GM18870 (cell line): Measurements from ENCODE around the gene PSMD4.

ENCODE experiments used
- ATAC-seq: cut with Tn5 transposase; IDR thresholded peaks from one replicate; pipeline ENCODE4 v1.9.1; 2021; ENCODE audit warnings: moderate library complexity; ENCODE audit not compliant: unreplicated experiment

Gene PSMD4

DNA sequence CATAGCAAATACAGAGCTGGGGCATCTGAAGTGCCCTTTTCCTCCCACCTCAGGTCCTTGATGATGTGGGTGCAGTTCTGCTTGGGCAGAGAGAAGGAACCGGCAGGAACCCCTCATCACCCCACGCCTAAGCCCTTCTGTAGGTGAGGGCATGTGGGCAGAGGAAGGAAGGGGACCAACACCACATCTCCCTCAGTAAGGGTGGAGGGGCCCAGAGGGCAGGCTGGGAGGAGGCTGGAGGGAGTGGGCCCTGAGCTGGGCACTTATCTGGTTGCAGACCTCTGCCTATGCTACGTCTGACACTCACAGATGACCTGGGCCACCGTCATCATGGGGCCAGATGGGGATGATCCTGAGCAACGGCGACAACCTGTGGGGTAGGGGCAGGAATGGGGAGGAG lies 38.6 kb downstream of the PSMD4 start:
- ATAC-seq = no peak

DNA sequence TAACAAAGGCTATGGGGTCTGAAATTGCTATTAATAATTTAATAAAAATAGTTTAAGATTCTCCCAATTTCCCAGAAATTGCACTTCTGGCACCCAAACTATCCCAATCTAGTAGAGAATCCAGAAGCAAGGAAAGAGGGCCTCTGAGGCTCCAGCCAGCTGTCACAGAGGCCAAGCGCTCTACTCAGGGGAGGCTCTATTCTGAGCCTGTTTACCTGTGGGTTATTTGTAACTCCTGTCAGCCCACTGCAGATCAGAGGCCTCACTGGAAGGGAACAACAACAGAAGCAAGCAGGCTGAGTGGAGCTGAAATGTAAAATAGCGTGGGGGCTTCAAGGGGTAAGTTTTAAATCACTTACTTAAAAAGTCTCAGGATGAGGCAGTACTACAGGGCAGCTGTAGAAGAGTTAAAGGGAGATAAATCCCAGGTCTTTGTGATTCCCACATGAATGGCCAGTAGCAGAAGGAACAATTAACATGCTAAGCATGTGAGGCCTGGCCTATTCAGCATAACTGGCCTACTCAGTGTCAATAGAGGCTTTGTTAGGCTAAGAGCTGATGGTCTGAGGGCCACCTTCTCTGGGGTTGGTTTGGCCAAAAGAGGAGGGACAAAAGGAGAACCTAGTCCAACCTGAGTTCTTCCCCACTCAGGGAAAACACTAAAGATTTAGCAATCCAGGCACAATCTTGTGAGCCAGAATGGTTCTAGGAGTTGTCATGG lies 40.4 kb downstream of the PSMD4 start:
- no peak for ATAC-seq

DNA sequence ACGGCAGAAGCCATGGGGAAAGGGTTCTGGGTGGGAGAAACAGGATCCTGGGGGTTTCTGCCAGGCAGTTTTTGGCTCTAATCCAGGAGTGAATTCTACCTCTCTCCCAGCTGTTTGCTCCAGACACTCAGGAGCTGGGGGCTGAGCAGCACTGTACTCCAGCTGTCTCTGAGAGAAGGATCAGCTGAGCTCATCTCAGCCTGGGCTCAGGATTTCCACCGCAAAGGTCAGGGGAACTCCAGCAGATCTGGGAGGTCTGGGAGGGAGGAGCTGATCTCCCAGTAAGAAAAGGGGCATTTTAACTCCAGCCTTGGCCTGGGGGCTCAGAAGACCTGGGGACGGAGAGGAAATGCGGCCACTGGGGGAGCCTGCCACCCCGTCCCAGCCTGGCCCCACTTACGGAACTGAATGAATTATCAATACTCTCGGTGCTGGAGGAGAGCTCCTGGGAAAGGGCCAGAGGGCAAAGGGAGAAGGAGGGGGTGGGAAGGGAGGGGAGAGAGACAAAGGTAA lies 55.3 kb downstream of the PSMD4 start:
- ATAC-seq = no peak

DNA sequence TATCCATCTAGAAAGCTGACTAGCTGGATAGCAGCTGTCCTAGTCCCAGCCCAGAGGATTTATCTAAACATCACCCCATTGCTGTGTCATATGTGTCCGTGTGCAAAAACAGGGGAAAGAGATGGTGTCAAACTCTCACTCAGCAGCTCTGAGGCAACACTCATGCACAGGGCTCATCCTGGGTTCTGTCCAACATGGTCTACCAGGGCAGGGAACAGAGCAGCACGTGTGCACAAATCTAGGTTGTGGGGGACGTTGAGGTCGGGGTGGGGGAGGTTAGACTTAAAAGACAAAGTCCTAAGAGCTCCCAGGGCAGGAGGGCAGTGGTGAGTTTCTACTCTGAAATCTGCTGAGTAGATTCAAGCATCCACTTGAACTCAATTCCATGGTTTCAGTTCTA lies 56.5 kb downstream of the PSMD4 start:
- ATAC-seq = no peak

DNA sequence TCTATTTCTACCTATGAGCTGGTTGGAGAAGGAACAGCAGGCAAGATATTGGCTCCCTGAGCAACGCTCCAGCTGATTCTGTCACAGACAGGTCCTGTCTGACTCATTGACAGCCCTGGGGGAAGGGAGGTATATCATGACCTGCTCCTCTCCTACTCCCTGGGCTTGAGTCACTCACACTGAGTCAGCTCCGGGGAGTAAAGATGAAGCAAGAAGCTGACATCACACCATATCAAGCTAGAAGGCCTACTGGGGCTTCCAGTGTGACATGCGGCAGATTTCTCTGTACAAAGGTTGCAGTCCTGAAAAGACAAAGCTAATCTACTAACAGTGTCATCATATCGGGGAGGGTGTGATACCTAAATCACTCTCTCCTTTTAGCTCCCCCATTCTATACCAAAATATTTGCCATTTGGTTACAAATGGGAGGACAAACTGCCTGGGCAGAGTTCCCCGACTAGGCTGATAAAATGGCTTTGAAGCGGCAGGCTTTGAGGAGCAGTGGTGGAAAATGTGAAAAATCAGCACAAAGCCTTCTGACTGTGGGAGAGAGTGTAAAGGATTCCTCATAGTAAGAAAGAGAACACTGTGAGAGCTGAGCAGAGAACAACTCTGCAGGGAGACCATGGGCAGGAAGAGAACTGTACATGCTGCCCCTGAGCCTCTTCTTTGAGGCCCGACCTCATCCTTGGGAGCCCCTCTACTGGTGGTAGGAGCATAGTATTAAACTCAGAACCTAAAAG lies 57.2 kb downstream of the PSMD4 start:
- ATAC-seq = no peak

DNA sequence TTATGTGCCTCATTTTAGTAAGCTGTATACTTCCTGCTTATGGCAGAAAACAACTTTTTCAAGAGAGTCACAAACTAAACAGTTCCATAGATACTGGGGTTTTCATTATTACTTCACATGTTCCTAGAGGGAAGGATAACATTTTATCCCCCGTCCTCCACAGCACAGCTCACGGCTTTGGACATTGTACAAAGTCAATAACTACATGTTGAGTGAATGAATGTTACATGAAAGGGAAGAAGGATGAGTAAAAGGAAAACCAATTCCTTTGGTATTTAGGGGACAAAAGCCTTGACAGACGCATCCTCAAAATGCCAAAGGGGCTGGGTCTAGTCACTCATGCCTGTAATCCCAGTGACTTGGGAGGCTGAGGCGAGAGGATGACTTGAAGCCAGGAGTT lies 57.9 kb downstream of the PSMD4 start:
- ATAC-seq = no peak

DNA sequence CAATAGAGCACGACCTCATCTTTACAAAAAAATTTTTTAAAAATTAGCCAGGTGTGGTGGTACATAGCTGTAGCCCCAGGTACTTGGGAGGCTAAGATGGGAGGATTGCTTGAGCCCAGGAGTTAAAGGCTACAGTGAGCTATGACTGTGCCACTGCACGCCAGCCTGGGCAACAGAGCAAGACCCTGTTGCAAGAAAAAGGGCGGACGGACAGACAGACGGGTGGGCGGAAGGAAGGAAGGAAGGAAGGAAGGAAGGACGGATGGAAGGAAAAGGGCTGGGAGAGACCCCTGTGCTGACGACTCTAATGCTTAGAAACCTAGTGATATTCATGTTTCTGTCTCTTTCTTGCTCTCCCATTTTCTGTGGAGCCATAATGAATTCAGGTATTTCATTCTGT lies 58.3 kb downstream of the PSMD4 start:
- no peak for ATAC-seq

DNA sequence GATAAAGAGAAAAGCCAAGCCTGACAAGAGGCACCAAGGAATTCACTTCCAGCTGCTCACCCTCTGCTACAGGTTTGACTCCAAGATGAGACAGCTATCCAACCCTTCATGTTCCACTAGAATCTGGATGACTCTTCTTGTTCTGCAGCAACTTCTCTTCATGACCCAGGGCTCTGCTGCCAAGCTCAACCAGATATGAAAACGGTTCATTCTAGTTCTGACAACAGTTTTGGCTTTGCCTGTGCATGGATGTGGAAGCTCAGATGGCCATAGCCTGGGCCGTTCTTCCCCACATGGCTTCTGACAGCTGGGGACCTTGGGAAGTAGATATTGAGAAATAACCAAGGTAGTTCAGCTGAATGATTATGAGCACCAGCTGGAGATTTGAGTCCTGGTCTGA lies 59.0 kb downstream of the PSMD4 start:
- no peak for ATAC-seq

DNA sequence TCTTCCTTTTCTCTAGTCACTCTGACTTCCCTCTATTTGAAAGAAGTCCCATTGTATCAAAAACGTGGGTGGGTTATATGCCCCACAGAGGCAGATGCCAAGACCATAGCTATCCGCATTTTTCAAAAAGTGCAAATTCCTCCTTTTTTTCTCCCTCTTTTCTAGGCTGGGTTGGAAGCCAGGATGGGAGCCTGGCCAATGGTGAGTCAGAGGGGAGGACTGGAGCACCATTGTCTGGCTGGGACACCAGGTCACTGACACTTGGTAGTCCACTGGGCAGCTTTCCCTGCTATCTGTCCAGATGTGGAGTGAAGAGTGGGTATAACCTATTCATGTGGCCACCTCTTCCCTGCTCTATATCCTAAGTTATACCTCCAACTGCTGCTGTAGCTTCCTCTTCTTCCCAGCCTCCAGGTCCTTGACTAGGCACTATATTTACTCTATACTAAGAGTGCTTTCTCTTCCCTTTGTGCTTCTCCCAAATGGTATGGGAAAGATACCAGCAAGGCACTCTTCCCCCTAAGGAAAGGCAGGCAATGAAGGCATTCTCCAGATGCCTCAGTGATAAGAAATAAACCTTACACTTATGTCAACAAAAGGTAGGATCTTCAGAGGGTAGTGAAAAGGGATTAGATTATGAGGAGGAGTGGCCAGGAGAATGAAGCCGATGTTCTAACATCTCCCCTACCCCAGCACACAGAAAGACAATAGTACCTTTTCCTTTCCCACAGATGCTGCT lies 59.8 kb downstream of the PSMD4 start:
- no peak for ATAC-seq

DNA sequence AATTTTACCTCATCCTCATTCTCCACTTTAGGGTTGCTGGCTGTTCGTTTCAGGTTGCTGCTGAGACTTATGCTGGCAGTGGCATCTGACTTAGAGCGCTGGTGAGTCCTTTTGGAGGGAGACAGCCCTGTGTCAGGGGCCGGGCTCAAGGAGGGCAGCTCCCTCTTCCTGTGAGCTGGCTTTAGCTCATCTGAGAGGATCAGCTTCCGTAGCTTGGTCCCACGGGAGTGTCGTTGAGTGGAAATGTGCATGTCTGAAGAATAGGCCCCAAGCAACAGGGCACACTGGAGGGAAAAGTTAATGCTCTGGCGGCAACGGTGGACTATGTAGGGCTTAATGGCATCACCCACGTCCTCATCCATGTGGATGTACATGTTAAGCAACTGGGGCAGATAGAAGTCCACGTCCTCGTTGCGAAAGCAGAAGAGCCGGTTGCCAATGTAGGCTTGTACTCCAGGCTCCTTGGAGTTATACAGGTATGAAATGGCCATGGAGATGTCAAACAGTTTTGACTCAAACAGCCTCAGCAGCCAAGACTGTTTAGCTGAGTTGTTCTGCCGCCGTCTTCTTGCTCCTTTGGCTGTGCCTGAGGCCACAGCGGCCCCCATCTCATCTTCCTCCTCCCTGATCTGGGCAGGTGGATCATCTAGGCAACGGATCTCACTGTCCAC lies 61.2 kb downstream of the PSMD4 start:
- no peak for ATAC-seq
